GM23248 (cell line): ENCODE measurements around the gene GGT6. TPM values are rescaled to one million over a fixed set of nuclear protein-coding genes. Genes with fewer than 3 reads are reported as not detected.

Experiments
- DNase-seq: peaks from one replicate; pipeline ENCODE4 v3.0.0-alpha.2; 2015
- H2AFZ ChIP-seq: fragments of 200-600 bp; sonication (generic); 2 replicates; pipeline ENCODE4 v1.6.1; 2016; ENCODE audit warnings: antibody characterized with exemption
- H3F3A ChIP-seq: fragments of 200-600 bp; sonication (generic); 2 replicates; pipeline ENCODE4 v1.6.1; 2016; ENCODE audit warnings: mild to moderate bottlenecking, antibody characterized with exemption, mixed run types; ENCODE audit not compliant: insufficient read depth
- H3K27ac ChIP-seq: fragments of 200-600 bp; sonication (generic); 2 replicates; pipeline ENCODE4 v1.5.1; 2016; ENCODE audit warnings: mild to moderate bottlenecking
- H3K27me3 ChIP-seq: fragments of 200-600 bp; sonication (generic); replicated peaks from 2 replicates; pipeline ENCODE4 v1.6.1; 2016; ENCODE audit warnings: mild to moderate bottlenecking; ENCODE audit not compliant: insufficient read depth
- H3K36me3 ChIP-seq: fragments of 200-600 bp; sonication (generic); 2 replicates; pipeline ENCODE4 v1.6.1; 2016; ENCODE audit warnings: low read depth, mild to moderate bottlenecking
- H3K4me1 ChIP-seq: fragments of 200-600 bp; sonication (generic); 2 replicates; pipeline ENCODE4 v1.6.1; 2016; ENCODE audit warnings: mild to moderate bottlenecking; ENCODE audit not compliant: insufficient read depth
- H3K4me2 ChIP-seq: fragments of 200-600 bp; sonication (generic); one replicate; pipeline ENCODE4 v1.6.1; 2016; ENCODE audit warnings: mild to moderate bottlenecking; ENCODE audit not compliant: unreplicated experiment
- H3K4me3 ChIP-seq: fragments of 200-600 bp; sonication (generic); 2 replicates; pipeline ENCODE4 v1.5.1; 2016; ENCODE audit warnings: mild to moderate bottlenecking
- H3K79me2 ChIP-seq: fragments of 200-600 bp; sonication (generic); 2 replicates; pipeline ENCODE4 v1.6.1; 2016; ENCODE audit warnings: mild to moderate bottlenecking; ENCODE audit not compliant: insufficient read depth
- H3K9ac ChIP-seq: fragments of 200-600 bp; sonication (generic); 2 replicates; pipeline ENCODE4 v1.6.1; 2016; ENCODE audit warnings: mild to moderate bottlenecking
- H3K9me2 ChIP-seq: fragments of 200-600 bp; sonication (generic); 2 replicates; pipeline ENCODE4 v1.6.1; 2016; ENCODE audit warnings: mixed run types, mild to moderate bottlenecking, moderate library complexity; ENCODE audit not compliant: insufficient read depth
- H3K9me3 ChIP-seq: fragments of 200-600 bp; sonication (generic); one replicate; pipeline ENCODE4 v1.6.1; 2017; ENCODE audit warnings: low read depth
- H4K20me1 ChIP-seq: fragments of 200-600 bp; sonication (generic); 2 replicates; pipeline ENCODE4 v1.6.0; 2016; ENCODE audit not compliant: insufficient read depth
- EZH2 ChIP-seq: fragments of 200-600 bp; sonication (generic); IDR thresholded peaks from 2 replicates; pipeline ENCODE4 v1.6.1; 2018; ENCODE audit warnings: antibody characterized with exemption, mild to moderate bottlenecking; ENCODE audit not compliant: insufficient read depth, poor library complexity, severe bottlenecking
- EZH2phosphoT487 ChIP-seq: fragments of 200-600 bp; sonication (generic); IDR thresholded peaks from 2 replicates; pipeline ENCODE4 v1.6.1; 2018; ENCODE audit warnings: antibody characterized with exemption, moderate library complexity, mild to moderate bottlenecking, low read depth; ENCODE audit not compliant: insufficient read depth
- WGBS, 2 experiments: methylation state at CpG; one replicate each; pipeline ENCODE4 v1.1.6; 2015 to 2017; ENCODE audit warnings: low lambda C conversion rate in 2 of 2, low coverage in 1 of 2; ENCODE audit errors: missing lambda C conversion rate in 2 of 2; 5-methylcytosine and 5-hydroxymethylcytosine counted together
- in situ Hi-C: fragments of 300-500 bp; cut with MboI; formaldehyde crosslinking; loops from 2 replicates; pipeline ENCODE4 v1.15.0; 2020
- polyA plus RNA-seq: library from polyadenylated mRNA; unstranded; fragments of >200 nt; fragmentation: Nextera tagmentation; extraction: Ambion mirVana; gene quantifications from 2 replicates; pipeline ENCODE4 v1.2.1, GENCODE V29; 2016
- total RNA-seq: library from RNA; depleted of rRNA; stranded (reverse); fragments of >200 nt; shearing (Covaris generic); gene quantifications from 2 replicates; pipeline ENCODE4 v1.2.3, GENCODE V29; 2014

Gene GGT6
- total and polyA plus RNA-seq, 2 experiments from 2014 or later = not detected

DNA sequence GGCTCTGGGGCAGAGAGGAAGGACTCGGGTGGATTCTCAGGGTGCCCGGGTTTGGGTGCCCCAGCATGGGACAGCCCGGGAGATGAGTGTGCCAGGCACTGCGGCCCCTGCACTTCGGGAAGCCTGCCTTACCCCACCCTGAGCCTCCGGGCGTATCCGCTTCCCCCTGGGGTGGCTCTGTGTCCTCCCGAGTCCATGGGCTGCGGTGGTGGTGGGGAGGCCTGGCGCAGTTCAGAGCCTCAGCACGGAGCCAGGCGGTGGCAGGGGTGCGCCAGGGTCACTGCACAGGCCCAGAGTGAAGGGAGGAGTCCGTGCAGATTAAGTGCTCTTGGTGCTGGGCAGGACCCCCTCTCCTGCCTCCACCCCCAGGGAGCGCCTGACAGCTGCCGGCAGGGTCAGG lies 25.9 kb downstream of the GGT6 start:
- H3K4me1 ChIP-seq = no peaks in the 10 kb centered on the region
- no peak overlapping the region for H3K4me2 ChIP-seq
- WGBS, 2 experiments = 72 to 75% methylated on average over 15 to 16 of the region's 17 CpGs
- H3K79me2 ChIP-seq = no peaks in the 10 kb centered on the region
- TF ChIP-seq EZH2 = no peak
- no peaks in the 10 kb centered on the region for H3K9me3 ChIP-seq
- H2AFZ ChIP-seq = no peak overlapping the region
- no peak overlapping the region for H3K9ac ChIP-seq
- no peaks in the 10 kb centered on the region for H3K9me2 ChIP-seq
- H3K27me3 ChIP-seq = no peaks in the 10 kb centered on the region
- H3F3A ChIP-seq = no peaks in the 10 kb centered on the region
- no peak for DNase-seq
- H3K36me3 ChIP-seq = no peaks in the 10 kb centered on the region
- in situ Hi-C loops = no loop called here
- no peak overlapping the region for H3K27ac ChIP-seq
- no peak overlapping the region for H3K4me3 ChIP-seq
- no peaks in the 10 kb centered on the region for H4K20me1 ChIP-seq

DNA sequence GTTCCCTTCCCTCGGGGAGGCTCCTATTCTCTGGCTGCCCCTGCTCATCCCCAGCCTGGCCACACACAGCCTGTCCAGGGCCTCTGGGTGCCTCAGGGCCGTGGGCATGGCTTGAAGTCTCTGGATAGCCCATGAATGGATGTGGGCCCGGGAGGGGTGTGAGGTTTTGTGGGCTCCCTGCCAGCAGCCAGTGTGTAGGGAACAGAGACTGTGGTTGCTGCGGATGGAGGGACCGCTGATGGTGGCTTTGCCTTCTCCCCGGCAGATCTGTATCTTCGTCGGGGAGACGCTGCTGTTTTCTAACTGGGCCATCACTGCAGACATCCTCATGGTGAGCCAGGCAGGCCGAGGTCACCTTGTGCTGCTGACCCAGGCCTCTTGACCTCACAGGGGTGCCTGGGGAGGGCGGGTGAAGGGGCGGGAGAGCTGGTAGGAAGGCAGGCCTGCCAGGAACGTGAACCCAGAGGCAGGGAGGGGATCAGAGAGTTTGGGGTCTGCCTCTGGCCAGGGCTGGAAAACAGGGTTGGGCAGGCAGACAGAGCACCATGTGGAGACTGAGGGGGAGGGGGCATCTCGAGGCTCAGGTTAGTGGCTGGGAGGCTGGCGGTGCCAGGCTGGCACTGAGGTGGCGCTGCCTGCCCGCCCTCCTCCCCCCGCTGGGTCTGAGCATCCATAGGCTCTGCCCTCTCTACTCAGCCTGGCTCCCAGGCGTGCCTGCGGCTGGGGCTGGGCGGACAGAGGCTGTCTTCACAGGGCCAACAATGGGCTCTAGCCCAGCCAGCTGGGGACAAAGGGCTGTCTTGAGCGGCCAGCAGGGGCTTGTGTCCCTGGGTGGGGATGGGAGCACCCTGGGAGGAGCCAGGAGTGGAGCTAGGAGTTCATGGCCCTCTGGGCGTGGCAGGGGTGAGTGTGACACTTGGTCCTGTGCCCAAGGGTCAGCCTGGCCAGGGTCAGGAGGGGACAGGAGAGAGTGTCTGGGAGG lies 26.6 kb downstream of the GGT6 start:
- no peaks in the 10 kb centered on the region for H3K9me2 ChIP-seq
- H3K4me3 ChIP-seq = no peak overlapping the region
- DNase-seq = peak; percentile 16
- no peaks in the 10 kb centered on the region for H4K20me1 ChIP-seq
- in situ Hi-C loops = no loop called here
- H3K27ac ChIP-seq = no peak overlapping the region
- no peaks in the 10 kb centered on the region for H3F3A ChIP-seq
- no peak overlapping the region for H3K4me2 ChIP-seq
- no peaks in the 10 kb centered on the region for H3K27me3 ChIP-seq
- H3K9me3 ChIP-seq = no peaks in the 10 kb centered on the region
- WGBS, 2 experiments = 63 to 65% methylated on average over 19 to 23 of the region's 23 CpGs
- H3K79me2 ChIP-seq = no peaks in the 10 kb centered on the region
- TF ChIP-seq EZH2 = no peak
- no peak for TF ChIP-seq EZH2phosphoT487
- no peak overlapping the region for H3K9ac ChIP-seq
- H3K36me3 ChIP-seq = no peaks in the 10 kb centered on the region
- H3K4me1 ChIP-seq = no peaks in the 10 kb centered on the region
- no peak overlapping the region for H2AFZ ChIP-seq

DNA sequence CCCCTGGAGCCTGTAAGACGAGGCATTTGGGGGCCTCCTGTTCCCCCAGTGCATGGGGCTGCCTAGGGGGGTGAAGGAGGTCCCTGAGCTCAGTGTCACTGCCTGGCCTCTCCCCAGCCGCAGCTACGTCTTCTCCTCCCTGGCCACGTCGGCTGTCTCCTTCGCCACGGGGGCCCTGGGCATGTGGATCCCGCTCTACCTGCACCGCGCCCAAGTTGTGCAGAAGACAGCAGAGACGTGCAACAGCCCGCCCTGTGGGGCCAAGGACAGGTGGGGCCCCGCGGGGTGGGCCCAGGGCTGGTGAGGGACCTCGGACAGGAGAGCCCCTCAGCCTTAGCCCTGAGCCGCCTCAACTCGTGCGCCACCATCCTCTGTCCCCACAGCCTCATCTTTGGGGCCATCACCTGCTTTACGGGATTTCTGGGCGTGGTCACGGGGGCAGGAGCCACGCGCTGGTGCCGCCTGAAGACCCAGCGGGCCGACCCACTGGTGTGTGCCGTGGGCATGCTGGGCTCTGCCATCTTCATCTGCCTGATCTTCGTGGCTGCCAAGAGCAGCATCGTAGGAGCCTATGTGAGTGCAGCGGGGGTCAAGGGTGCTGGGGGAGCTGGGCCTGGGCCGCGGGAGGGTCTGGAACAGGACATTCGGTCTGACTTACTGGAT lies 27.4 kb downstream of the GGT6 start:
- Histone ChIP-seq H2AFZ (no peak overlapping the region), H3K9me2 (no peaks in the 10 kb centered on the region), H3F3A (no peaks in the 10 kb centered on the region), H3K4me2 (no peak overlapping the region), H3K79me2 (no peaks in the 10 kb centered on the region), H4K20me1 (no peaks in the 10 kb centered on the region), H3K9me3 (no peaks in the 10 kb centered on the region), H3K36me3 (no peaks in the 10 kb centered on the region), H3K4me3 (no peak overlapping the region), H3K4me1 (no peaks in the 10 kb centered on the region), H3K27ac (no peak overlapping the region), H3K27me3 (peaks cover 3% of the 10 kb centered on the region; the same call in 1 of the 2 replicates), H3K9ac (no peak overlapping the region)
- in situ Hi-C loops = no loop called here
- DNase-seq = no peak
- WGBS, 2 experiments = 89 to 95% methylated on average over 30 to 33 of the region's 33 CpGs
- TF ChIP-seq EZH2phosphoT487 = no peak

DNA sequence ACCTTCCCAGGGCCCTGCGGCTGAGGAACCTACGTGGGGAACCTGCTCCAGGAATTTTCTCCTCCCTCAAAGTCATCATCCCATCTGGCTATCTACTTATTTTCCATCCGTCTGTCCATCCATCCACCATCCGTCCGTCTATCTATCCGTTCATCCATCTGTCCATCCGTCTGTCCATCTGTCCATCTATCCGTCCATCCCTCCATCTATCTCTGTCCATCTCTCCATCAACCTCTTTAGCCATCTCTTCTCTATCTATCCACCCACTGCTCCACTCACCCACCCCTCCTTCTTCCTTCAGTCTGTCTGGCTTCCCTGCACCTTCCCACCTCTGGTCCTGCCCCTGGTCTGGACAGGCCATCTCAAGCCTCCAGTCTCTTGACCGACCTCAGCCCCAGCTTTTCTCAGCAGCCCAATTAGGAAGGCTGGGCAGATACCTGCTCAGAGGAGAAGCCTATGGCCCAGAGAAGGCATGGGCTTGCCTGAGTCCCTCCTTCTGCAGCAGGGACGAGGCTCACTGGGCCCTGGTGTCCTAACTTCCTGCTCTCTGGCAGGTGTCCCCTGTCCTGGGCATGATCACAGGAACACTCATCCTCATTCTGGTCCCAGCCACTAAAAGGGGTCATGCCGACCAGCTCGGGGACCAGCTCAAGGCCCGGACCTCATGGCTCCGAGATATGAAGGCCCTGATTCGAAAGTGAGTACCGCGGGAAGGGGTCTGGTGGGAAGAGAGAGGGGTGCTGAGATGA lies 28.2 kb downstream of the GGT6 start:
- no peak overlapping the region for H2AFZ ChIP-seq
- H3K9me3 ChIP-seq = no peaks in the 10 kb centered on the region
- H3K79me2 ChIP-seq = no peaks in the 10 kb centered on the region
- H3K9ac ChIP-seq = no peak overlapping the region
- TF ChIP-seq EZH2phosphoT487 (no peak), EZH2 (no peak)
- H3K4me2 ChIP-seq = no peak overlapping the region
- in situ Hi-C loops = no loop called here
- no peaks in the 10 kb centered on the region for H3K9me2 ChIP-seq
- H3F3A ChIP-seq = no peaks in the 10 kb centered on the region
- H3K4me3 ChIP-seq = no peak overlapping the region
- H3K4me1 ChIP-seq = no peaks in the 10 kb centered on the region
- peaks cover 11% of the 10 kb centered on the region for H3K27me3 ChIP-seq
- no peak overlapping the region for H3K27ac ChIP-seq
- DNase-seq = no peak
- H4K20me1 ChIP-seq = no peaks in the 10 kb centered on the region
- no peaks in the 10 kb centered on the region for H3K36me3 ChIP-seq
- whole genome bisulfite sequencing, 2 experiments = 83 to 86% methylated on average over 17 of the region's 17 CpGs
